DMS53 treated with DMSO at 0.1 percent for 48 hours (cell line): ENCODE results near the gene L3MBTL4.

ENCODE experiments used
- DNase-seq: peaks from one replicate; lab custom pipeline; 2025; ENCODE audit not compliant: unreplicated experiment; lab: John Stamatoyannopoulos, UW

The L3MBTL4 gene

GRCh38 chr18:6004119-6004518 lies 410.6 kb downstream of the L3MBTL4 start:
- DNase-seq = no peak

- no peak for DNase-seq
These were observed 412.8 kb downstream of the L3MBTL4 start for GRCh38 chr18:6001867-6002266.

DNA sequence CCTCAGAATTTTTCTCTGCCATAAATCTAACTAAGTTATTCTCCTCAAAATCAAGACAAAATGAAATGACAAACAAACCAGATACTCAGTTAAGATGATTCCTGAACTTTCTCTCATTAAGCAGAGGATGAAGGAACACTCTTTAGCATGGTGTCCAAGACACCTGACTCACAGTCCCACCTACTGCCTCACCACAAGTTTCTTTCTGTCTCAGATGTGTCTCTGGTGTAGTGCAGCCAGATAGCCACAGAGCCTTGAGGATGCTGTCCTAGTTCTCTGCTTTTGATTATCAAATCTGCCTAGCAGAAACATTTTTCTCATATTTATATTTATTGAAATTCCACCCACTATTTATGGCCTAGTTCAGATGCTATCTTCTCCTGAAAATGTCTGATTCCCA lies 415.8 kb downstream of the L3MBTL4 start:
- no peak for DNase-seq

- DNase-seq = no peak
These were observed 416.4 kb downstream of the L3MBTL4 start for GRCh38 chr18:5998166-5998881.

- DNase-seq = no peak
These were observed 417.4 kb downstream of the L3MBTL4 start for GRCh38 chr18:5997361-5997760.

DNA sequence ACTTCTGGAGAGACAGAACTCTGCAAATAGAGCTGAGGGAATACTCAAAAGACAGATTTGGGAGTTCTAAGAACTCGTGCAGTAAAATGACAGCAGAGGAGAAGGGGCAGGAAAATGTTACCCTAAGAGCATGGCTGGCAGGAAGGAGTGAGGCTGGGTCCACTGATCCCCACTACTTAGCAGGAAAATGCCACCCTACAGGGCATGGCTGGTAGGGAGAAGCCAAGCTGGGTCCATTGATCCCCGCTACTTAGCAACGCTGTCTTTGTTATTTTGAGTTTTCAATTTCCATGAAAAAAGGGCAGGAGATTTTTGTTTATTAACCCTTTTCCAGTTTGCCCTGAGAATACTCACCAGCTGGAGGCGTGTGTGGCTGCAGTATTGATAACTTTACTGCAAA lies 419.1 kb downstream of the L3MBTL4 start:
- DNase-seq = no peak

- DNase-seq = no peak
These were observed 420.8 kb downstream of the L3MBTL4 start for GRCh38 chr18:5993938-5994337.

DNA sequence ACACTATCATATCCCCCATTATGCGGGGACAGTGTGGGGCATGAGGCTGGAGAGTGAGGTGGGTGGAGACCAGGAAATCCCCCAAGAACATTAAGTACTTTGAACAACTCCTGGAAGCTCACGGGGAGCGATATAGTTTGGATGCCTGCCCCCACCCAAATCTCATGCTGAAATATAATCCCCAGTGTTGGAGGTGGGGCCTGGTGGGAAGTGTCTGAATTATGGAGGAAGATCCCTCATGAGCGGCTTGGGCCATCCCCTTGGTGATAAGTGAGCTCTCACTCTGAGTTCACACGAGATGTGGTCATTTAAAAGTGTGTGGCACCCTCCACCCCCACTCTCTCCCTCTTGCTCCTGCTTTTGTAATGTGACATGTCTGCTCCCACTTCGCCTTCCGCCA lies 422.3 kb downstream of the L3MBTL4 start:
- DNase-seq = no peak

- DNase-seq = no peak
These were observed 427.5 kb downstream of the L3MBTL4 start for GRCh38 chr18:5987249-5987648.

DNA sequence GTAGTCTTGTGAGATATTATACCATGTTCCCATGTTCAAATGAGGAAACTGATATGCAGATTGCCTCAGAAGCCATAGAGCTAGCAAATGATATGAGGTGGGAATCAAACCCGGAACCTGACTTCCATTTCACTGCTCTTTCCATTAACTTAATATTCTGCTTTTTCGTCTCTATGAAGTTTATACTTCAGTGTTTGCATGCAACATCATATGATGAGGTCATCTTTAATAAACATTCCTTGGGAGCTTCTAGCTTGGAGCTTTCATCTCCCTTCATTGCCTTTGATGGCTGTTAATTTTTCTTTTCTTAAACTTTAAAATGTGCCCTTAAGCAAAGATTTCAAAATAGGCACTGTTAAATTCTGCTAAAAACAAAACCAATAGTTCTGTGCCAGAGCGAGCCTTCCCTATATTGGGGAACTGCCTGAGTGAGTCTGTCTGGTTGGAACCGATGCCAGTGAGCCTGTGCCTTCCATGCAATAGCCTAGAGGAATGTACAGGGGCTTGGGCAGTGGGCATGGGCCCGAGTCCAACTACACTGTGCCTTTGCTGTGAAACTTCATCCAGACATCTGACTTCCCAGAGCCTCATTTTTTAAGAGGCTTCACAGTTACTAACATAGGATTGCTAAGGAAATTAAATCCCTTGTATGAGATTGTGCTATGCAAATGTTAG lies 428.3 kb downstream of the L3MBTL4 start:
- DNase-seq = no peak

- no peak for DNase-seq
These were observed 430.5 kb downstream of the L3MBTL4 start for GRCh38 chr18:5984245-5984644.

- DNase-seq = no peak
These were observed 431.2 kb downstream of the L3MBTL4 start for GRCh38 chr18:5983488-5983887.

DNA sequence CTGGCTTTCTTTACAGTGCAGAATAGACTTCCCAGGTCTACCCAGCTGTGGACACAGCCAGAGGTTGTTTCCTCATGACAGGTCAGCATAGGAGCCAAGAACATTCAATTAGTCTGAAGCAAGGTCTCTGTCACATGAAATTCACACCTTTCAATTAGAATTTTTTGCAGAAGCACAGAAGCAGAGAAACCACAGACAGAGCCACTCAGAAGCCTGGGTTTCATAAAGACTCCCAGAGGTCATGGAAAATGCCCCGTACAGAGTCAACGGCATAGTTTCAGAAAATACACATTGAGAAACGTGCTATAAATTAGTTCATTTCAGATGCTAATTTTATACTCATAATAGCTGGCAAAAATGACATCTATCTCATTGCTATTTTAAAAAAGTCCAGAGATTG lies 432.4 kb downstream of the L3MBTL4 start:
- no peak for DNase-seq

DNA sequence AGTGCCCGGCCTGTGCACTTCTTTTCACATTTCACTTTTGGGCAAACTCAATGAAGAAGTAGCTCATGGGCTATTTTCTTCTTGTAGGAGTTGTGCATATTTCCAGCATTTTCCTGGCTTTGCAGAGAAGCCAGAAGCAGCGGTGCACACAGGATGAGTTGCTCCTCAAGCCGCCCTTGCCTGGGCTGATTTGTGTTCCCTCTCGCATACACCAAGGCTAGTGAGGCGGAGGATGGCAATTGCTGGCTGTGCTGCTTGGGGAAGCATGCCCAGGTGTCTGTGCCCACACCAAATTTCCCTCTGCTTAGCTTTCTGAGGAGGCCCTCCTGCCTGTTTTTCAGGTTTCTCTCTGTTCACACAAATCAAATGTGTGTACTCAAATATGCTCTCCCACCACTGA lies 434.0 kb downstream of the L3MBTL4 start:
- no peak for DNase-seq

- DNase-seq = no peak
These were observed 434.7 kb downstream of the L3MBTL4 start for GRCh38 chr18:5979971-5980457.

- no peak for DNase-seq
These were observed 435.4 kb downstream of the L3MBTL4 start for GRCh38 chr18:5979176-5979888.

DNA sequence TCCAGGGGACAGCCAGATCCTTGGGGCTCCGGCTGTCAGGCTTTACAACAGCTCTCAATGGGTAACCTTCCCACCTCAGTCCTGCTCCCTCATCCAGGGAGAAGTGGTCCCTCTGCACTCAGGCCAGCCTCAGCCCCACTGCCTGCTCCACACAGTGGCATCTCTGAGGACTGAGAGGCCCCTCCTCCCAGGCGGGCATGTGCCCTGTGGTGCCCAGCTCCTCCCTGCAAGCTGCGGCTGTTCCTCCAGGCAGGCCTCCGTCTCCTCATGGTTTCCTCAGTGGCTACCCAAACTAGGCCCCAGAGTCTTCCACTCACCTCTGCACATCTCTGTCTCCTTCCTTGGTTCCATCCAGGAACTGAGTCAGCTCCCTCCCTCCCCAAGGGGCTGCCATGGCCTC lies 437.7 kb downstream of the L3MBTL4 start:
- DNase-seq = no peak

DNA sequence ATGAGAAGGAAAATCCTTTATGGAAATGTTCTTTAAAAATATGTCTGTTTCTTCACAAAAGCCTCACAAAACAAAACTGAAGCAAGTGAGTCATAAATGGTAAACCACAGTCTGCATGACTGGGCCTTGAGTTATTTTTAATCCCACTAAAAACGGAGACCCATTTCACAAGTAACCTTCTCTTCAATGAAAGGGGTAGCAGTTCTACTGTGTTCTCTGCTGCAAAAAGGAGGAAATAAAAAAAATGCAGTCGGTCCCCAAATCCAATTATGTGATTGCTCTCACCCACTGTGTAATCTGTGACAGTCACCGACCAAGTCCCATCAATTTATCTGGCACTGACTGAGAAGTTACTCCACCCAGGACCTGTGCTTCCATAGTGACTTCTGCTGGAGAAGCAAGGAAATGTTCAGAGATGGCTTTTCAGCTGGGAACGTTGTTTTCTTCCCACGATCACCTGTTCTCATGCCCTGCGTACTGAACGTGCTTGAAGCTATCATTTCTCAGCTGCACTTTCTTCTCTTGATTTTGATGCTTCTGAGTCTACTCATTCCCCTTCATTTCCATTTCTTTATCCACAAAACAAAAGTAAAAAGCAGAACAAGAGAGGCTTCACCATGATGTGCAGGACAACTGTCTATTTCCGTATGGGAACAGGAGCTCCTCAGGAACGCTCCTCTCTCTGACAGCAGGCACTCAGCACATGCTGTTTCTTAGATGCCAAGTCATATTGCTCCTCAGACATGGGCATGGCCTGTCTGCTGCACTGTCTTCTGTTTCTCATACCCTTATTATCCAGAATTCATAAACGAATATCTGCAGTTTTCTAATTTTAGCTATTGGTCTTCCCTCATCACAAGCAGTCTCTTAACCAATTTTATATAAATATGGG lies 439.4 kb downstream of the L3MBTL4 start:
- no peak for DNase-seq

DNA sequence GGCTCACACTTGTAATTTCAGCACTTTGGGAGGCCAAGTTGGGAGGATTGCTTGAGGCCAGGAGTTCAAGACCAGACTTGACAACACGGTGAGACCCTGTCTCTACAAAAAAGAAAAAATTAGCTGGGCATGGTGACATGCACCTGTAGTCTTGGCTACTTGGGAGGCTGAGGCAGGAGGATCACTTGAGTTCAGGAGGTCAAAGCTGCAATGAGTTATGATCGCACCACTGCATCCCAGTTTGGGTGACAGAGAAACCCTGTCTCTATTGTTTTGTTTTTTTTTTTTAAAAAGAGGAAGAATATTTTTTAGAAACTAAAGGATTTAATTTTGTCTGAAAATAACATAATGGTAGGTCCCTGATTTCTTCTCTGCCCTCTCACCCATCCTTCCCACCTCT lies 440.0 kb downstream of the L3MBTL4 start:
- DNase-seq = no peak

GRCh38 chr18:5973099-5973498 lies 441.6 kb downstream of the L3MBTL4 start:
- DNase-seq = no peak

DNA sequence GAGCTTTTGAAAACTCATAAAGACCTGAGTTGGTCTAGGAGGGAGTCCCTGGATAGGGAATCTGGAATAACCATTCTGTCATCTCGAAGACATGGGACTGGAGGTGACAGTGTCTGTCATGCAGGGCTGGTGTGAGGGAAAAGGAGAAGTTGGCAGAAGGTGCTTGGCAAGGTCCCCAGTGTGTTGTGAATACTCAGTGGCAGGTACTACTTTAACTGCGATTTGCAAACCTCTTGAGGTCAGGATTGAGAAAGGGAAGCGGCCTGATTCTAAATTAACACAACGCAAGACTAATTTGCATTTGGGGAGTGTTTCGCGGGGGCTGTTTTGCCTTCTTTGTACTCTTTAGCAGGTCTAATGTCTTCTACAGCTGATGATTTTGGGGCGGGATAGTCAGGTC lies 442.4 kb downstream of the L3MBTL4 start:
- DNase-seq = no peak
